HG03460 (cell line): Measurements from ENCODE around the gene TAF4.

Experiments
- ATAC-seq: cut with Tn5 transposase; IDR thresholded peaks from one replicate; pipeline ENCODE4 v1.9.1; 2021; ENCODE audit not compliant: unreplicated experiment

The TAF4 gene

DNA sequence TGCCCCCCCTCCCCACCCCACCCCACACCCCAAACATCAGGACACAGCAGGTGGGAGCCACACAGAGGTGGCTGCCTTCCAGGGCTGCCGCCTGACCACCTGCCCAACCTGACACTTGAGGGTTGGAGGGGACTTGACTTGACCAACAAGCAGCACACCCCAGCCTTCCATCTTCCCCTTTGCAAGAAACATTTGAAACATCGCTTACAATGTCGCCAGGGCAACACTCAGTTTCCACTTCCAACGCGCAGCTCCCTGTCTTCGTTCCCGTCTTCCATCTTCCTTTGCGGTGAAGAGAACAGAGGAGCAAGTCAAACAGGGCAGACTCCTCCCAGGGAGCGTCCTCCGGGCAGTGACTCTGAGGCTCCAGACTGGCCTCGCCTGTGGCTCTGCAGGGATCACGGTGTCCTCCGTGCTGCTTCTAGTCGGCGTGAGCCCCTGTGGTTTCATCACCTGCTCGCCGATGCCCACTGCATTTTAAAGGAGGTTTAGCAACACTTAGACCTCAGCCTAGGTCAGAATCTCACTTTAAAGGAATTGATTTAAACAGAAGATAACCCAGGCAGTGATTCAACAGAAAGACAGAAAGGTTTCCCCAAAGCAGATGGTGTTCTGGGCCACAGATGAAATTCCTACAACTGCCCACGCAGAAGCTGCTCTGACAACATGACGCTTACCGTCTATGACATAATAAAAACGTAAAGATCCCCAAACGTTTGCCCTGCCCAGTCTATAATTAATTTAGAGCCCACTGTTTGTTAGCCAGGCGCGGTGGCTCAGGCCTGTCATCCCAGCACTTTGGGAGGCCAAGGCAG lies 130.8 kb downstream of the TAF4 start:
- no peak for ATAC-seq

DNA sequence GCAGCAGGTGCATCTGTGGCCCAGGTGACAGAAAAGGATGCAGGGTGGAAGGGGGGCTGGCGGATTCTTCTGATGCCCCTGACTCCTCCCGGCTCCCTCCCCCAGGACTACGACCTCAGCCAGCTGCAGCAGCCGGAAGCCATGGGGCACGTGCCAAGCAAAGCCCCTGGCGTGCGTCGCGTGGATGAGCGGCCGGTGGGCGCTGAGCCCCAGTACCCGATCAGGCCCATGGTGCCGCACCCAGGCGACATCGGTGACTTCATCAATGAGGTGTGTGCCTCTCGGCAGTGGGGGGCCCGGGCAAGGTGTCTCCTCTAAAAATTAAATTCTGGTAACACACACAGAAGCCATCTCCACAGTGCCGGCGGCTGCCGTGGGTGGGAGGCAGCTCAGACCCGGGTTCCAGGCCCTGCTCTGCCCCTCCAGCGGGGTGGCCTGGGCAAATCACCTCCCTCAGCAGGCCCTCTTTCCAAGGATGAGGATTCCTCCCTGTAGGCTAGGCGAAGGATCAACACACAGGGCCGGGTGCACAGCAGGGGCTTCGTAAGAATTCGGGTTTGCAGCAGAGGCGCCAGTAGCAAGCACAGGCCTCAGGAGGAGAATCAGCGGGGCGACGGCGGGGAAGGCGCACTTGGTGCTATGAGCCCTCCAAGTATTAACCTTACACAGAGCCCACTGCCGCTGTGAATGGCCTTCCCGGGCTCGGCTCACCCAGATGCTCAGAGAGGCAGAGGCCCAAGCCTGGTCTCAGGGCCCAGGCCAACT lies 131.5 kb downstream of the TAF4 start:
- ATAC-seq = no peak

DNA sequence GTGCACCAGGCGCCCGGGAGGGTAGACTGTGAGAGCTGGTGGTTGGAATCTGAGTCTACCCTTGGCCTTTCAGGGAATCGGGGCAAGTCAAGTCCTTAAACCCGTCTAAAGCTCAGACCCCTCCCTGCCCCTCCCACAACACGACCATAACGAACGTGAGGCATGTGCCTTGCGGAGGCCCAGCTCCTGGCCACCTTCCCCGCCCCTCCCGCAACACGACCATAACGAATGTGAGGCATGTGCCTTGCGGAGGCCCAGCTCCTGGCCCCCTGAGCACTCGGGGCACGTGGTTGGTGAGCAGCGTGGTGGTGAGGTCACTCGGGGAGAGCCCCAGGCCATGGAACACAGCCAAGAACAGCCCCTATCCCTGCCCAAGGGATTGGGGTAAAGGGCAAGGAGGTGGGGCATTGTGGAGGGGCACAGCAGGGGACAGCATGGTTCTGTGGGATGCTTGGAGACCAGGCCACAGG lies 132.2 kb downstream of the TAF4 start:
- ATAC-seq = no peak

DNA sequence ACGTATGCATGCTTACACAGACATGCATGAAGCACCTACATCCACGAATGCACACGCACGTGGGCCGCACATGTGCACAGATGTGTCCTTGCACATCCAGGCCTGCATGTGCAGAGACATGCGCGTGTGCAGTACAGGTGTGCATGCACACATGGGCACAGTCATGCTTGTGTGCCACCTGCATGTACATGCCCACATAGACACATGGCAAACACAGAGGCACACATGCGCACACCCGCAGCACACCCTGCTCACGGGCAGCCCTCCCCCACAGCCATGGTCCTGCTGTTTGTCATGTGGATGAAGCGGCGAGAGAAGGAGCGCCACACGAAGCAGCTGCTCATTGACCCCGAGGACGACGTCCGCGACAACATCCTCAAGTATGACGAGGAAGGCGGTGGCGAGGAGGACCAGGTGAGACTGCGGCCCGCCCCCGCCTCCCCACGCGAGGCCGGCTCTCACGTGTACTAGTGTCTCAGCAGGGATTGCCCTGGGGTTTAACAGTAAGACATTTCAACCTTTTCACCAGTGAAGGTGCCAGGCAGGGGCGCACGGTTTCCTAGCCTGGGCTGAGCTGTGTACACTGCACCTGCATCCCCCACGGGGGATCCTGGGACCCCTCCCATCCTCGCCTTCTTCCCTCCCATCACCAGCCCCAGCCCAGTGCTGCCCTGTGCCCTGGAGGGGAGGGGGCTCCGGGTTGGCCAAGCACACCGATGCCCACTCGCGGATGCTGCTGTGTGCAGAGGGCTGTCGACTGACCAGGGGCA lies 132.8 kb downstream of the TAF4 start:
- no peak for ATAC-seq

DNA sequence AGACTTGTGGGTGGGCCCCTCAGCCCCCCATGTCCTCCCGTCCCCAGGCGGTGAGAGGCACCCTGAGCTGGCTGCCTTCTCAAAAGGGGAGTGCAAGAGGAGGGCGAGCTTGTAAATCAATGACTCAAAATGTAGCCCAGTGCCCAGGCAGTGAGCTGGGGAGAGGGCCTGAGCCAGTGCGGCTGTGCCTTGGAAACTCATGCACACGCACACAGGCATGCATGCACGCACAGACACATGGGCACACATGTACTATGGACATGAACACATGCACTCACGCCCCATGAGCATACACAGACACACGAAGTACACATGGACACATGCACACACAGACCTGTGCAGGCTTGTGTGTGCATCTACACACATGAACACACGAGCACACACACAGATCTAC lies 133.5 kb downstream of the TAF4 start:
- ATAC-seq = no peak

DNA sequence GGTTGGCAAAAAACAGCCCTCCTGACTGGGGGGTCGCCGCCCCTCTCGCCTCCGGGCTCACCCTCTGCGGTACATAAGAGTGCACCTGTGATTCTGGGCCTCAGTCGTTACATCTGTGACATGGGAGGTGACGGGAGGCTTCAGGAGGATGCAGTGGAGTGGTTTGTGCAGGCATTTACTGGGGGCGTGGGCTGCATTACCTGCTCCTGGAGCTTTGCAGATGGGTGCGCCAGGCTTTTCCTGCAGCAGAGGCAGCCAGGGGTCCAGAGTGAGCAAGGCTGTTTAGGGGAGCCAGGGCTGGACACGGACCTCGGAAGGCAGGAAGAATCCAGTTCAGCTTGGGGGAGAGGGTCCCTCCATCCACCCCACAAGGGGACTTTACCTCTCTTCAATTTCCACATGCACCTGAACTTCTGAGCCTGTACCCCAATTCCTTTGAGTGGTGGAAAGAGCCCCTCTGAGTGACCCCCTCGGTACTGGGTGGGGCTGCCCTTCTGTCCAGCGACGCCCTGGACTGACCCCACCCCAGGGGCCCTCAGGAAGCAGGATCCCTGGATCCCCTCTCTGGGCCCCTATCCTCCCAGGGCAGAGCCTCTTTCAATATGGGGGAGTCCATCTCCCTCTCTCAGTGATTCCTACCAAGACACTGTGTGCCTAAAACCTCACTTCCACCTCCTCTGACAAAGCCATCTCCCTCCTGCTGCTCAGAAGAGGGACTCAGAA lies 134.0 kb downstream of the TAF4 start:
- no peak for ATAC-seq

DNA sequence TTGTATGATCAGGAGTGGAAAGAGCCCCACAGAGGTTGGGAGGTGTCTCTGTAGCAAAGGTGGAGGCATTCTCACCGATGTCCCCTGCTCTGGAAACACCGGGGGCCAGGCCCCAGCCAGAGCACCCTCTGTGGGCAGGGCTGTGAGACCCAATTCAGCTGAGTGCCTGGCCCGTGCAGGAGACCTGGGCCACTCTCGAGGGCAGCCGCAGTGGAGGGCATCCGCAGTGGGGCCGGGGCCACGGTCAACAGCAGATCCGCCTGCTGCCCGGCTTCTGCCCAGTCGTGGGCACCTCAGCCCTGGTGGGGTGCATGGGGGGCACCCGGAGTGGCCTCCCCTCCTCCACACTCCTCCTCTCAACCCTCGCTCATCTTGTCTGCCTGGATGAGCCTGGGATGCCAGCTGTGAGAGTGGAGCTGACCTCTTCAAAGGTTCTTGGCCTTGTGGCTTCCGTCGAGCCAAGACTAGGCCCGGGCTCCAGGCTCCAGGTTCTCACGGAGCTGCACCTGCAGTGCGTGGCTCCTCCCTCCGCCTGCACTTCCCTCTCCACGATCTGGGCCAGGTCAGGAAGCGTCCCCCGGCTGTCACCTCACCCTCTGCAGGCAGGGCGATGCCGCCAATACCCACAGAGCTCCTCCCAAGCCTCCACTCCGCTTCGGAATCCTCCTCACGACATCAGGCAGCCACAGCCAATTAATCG lies 134.8 kb downstream of the TAF4 start:
- no peak for ATAC-seq

DNA sequence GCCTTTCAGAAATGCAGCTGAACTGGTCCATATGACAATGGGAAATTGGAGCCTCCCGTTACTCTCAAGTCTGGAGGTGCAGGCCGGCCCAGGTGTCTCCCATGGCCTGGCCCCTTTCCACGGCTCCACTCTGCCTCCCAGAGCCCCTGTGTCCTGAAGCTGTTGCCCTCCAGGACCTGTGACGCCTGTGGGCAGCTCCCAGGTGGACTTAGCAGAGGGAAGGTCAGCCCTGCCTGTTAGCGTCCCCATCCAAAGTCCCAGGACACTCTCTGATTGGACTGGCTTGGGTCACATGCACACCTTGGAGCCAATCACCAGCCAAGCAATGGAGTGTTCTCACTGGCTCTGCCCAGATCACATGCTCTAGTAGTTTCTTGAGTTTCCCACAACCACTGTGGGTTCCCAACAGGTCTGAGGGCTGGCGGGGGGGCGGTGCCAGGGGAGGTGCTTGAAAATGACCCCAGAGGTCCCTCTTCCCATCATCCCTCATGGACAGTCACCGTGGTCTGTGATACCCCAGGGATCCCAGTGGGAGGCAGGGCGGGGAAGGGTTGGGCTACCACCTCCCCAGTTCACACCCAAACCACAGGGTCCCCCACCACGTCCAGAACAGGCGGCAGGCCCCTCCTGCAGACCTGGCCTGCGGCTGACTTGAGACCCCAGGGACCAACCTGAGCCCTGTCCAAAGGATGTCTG lies 135.6 kb downstream of the TAF4 start:
- ATAC-seq = no peak

DNA sequence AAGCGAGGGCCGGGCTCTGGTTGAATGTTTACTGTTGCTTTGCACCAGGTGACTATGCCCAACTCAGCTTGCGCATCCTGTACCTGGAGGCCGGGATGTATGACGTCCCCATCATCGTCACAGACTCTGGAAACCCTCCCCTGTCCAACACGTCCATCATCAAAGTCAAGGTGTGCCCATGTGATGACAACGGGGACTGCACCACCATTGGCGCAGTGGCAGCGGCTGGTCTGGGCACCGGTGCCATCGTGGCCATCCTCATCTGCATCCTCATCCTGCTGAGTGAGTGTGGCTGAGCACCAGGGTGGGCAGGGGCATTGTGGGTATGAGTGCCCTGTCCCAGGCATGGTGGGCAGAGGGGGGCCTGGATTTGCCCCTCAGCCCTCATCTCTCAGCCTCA lies 136.1 kb downstream of the TAF4 start:
- ATAC-seq = no peak

DNA sequence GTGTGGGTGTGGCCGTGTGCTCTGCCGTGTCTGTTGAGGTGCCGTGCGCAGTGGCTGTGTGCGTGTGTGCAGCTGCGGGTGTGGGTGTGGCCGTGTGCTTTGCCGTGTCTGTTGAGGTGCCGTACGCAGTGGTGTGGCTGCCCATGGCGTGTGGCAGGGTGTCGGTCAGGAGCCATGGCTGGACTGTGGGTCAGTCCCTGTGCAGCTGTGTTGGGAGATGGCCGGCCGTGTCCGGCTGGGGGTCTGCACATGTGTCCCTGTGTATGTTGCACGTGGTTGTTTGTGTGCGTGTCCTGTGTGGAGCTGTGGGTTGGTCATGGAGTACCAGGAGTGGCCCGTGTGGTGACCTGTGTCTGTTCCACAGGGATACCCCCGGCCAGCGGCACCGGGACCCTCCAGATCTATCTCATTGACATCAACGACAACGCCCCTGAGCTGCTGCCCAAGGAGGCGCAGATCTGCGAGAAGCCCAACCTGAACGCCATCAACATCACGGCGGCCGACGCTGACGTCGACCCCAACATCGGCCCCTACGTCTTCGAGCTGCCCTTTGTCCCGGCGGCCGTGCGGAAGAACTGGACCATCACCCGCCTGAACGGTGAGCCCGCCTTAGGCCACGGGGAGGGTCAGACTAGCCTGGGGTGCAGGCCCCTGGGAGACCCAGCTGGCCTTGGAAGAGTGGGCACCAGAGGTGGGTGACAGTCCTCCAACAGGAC lies 137.7 kb downstream of the TAF4 start:
- ATAC-seq = no peak

DNA sequence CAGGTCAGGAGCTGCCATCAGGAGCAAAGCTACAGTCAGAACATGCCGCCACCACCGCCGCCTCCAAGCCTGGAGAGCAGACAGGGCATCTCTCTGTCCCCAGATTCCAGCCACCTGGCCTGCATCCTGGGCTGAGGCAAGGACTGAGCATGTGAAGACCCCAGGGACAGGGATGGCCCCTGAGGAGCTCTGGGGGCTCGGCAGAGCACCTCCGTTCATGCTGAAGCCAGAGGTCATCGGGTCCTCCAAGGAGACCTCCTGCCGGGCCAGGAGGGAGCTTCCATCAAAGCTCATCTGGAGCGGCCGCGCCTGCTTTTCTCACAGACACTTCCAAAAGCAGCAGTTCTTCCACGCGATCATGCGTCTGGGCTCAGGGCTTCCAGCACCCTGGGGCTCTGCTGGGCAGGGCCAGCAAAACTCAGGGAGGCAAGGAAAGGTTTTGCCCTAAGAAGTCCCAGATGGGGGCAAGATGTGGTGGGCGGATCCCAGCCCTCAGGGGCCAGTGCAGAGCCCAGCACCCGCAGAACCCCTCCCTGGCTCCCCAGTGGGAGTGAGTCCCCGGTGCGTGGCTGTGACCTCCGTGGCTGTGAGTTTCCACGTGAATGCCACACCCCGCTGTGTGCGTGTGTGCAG lies 138.4 kb downstream of the TAF4 start:
- no peak for ATAC-seq

DNA sequence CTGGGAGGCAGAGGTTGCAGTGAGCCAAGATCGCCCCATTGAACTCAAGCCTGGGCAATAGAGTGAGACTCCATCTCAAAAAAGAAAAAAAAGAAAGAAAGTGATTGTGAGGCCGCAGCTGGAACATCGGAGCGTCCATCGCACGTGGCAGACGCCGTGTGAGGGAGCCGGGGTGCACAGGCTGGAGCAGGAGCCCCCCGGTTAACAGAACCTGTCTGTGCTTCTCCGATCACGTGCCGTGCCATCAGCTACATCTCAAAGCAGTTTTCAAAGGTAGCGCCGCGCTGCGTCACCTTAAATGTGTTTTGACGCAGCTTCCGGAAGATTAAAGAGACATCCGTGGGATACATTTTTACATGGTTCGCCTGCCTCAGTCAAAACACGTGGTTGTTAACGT lies 138.9 kb downstream of the TAF4 start:
- ATAC-seq = no peak

DNA sequence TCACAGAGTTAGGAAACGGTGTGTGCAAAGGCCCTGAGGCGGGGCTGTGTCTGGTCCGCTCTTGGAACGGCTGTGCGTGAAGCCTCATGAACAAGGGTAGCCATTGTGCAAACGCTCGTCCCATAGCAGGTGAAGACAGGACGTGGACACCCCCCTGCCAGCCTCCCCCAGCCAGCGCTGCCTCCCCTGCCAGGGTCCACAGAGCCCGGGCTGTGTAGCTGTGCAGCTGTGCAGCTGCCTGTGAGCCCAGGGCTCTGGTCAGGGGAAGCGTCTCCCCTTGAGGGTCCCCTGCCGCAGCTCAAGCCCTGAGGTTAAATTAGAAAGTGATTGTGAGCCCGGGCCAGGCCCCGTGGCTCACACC lies 139.4 kb downstream of the TAF4 start:
- no peak for ATAC-seq

DNA sequence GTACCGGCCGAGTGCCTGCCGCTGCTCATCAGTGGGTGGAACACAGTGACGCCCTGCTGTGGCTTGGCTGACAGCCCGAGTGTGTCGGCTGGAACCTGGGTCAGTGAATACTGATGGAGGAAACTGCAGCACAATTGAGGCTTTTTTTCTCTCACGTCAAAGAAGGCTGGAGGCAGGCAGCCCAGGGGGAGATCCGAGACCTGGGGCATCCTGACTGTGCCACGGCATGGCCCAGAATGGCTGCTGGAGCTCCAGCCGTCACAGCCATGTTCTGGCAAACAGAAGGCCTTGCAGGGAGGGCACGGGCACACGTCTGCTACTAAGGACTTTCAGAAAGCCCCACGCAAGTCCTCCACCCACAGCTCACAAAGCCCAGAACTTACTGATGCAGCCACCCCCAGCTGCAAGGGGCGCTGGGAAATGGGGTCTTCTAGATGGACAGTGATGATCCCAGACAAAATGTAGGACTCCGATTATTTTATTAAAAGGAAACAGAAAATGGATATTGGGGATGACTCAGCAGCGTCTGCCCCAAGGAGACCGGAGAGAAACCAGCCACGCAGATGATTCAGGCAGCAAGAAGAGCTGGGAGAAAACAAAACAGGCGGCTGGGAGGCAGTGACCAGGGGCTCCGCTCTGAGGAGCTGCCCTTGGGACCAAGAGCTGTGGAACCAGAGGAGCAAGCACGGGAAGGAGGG lies 140.0 kb downstream of the TAF4 start:
- no peak for ATAC-seq

DNA sequence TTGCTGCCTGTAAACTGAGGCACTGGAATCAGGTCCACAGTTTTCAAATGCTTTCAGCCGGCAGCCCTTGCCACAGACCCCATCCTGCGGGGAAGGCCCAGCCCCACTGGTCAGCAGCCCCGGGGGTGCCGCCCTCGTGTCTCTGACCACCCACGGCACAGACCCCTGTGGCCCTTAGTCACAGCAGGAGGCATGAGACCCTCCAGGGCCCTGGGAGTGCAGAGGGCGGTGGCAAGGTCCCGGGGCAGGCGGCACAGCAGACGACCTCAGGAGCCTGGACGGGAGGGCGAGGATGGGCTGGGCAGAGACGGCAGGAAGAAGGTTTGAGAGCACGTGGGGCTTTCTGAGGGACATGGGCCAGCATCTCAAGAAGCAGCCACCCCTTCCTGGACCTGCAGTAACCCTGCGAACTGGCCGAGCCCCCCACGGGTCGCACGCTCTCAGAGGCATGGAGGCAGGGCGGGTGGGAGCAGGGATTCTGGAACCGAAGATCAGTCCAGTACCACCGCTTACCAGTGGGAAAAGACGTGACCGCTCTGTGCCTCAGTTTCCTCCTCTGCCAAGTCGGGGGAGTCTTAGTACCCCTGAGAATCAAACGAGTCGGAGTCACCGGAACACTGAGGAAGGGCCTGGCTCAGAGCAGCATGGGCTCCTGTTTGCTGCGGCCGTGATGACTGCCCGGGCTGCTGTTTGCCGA lies 140.7 kb downstream of the TAF4 start:
- no peak for ATAC-seq
